ENCODE results near the gene MAJIN. TPM values are rescaled to one million over a fixed set of nuclear protein-coding genes. Genes with fewer than 3 reads are reported as not detected.

MAJIN gene
- total and polyA plus RNA-seq, 10 of the 15 experiments (the other 5 are each of a cell fraction or from before 2014, with no cell fraction given): 0.10 TPM; not detected in 9

GRCh38 chr11:64891880-64892279 is 80.0 kb downstream of the MAJIN start (continued):
- TF ChIP-seq E2F8 (IDR thresholded peaks at IDR 0.05; ENCODE audit: low read depth, partially characterized antibody) (no peak), BRCA1 (IDR thresholded peaks at IDR 0.05; ENCODE audit: low read depth, low read length) (no peak), GABPA (IDR thresholded peaks at IDR 0.05; ENCODE audit: low read depth) (no peak), RUNX3 (IDR thresholded peaks at IDR 0.05; ENCODE audit: low read length) (no peak)

GRCh38 chr11:64891215-64891848 is 80.6 kb downstream of the MAJIN start:
- H3K9me3 ChIP-seq (replicated peaks; ENCODE audit: control insufficient read depth, insufficient read depth, low read length): no peaks in the 10 kb centered on the region
- POLR2A ChIA-PET: interaction anchor here (1.1 to 19.9 kb wide), 2 partner anchors 33 to 44 kb away, joined by 3 to 620 read pairs; no protein-coding TSS in a partner anchor
- H3K4me2 ChIP-seq (ENCODE audit: control insufficient read depth, insufficient read depth): no peak overlapping the region
- H3K27me3 ChIP-seq (replicated peaks in 1 of 2; ENCODE audit: control insufficient read depth in 2 of 2, insufficient read depth in 2 of 2, low read length in 1 of 2): no peaks in the 10 kb centered on the region
- WGBS (ENCODE audit: insufficient coverage, insufficient replicate concordance, low lambda C conversion rate, missing lambda C conversion rate): 63% methylated on average over 25 of the region's 25 CpGs
- H4K20me1 ChIP-seq (ENCODE audit: control insufficient read depth, insufficient read depth): no peaks in the 10 kb centered on the region
- CTCF ChIA-PET: interaction anchor here (0.5 to 30.0 kb wide), 6 partner anchors 11 to 275 kb away, joined by 3 to 1208 read pairs (median 22); partner anchors contain the start of genes CDC42BPG and EHD1
- RAD21 ChIA-PET (ENCODE audit: unreplicated experiment): interaction anchor here (0.8 to 5.7 kb wide), 4 partner anchors 22 to 43 kb away, joined by 3 to 101 read pairs (median 34); no protein-coding TSS in a partner anchor
- H3K4me1 ChIP-seq (ENCODE audit: control insufficient read depth, insufficient read depth, low read length): peaks cover 12% of the 10 kb centered on the region
- no TSS peak for BruUV-seq (replicated peaks)
- no peaks in the 10 kb centered on the region for H3K79me2 ChIP-seq (ENCODE audit: control insufficient read depth, insufficient read depth, low read length)
- ATAC-seq: no peak
- H3K4me3 ChIP-seq: no peak overlapping the region
- no peaks in the 10 kb centered on the region for H3K36me3 ChIP-seq (ENCODE audit: control insufficient read depth in 2 of 2, insufficient read depth in 2 of 2, low read length in 1 of 2)
- SMC1A ChIA-PET (ENCODE audit: uncharacterized antibody, unreplicated experiment): interaction anchor here (0.6 to 7.2 kb wide), 5 partner anchors 11 to 43 kb away, joined by 3 to 138 read pairs (median 12); no protein-coding TSS in a partner anchor
- intact Hi-C loops (cut with micrococcal nuclease; ENCODE audit: unreplicated experiment) (no loop called here), in situ Hi-C loops (cut with MboI) (loop anchor here (5.0 kb wide), 1 partner anchor 44 kb away; no protein-coding TSS in a partner anchor)
- FAIRE-seq: no peak
- DNase-seq (ENCODE audit: low read depth, low spot score): no peak
- H3K27ac ChIP-seq (ENCODE audit: control insufficient read depth, insufficient read depth): no peak overlapping the region
- no peak overlapping the region for H2AFZ ChIP-seq (ENCODE audit: control insufficient read depth, low read depth, low read length)
- H3K9ac ChIP-seq (ENCODE audit: control insufficient read depth, insufficient read depth, low read length): no peak overlapping the region
- no peak for TF ChIP-seq MXI1 (IDR thresholded peaks at IDR 0.05; ENCODE audit: low read depth, low read length)
- TF ChIP-seq MTA2 (IDR thresholded peaks at IDR 0.05; ENCODE audit: low read depth): no peak
- no peak for TF ChIP-seq SP1 (IDR thresholded peaks at IDR 0.05; ENCODE audit: low read depth, low read length)
- TF ChIP-seq SRF (IDR thresholded peaks at IDR 0.05; ENCODE audit: low read depth in 2 of 2, low read length in 2 of 2): no peak
- TF ChIP-seq POLR2A (IDR thresholded peaks at IDR 0.05; ENCODE audit: low read depth, low read length): no peak
- no peak for TF ChIP-seq CUX1 (IDR thresholded peaks at IDR 0.05; ENCODE audit: insufficient replicate concordance, low read depth, low read length)
